ENCODE data around the gene SAMD3.

DNA sequence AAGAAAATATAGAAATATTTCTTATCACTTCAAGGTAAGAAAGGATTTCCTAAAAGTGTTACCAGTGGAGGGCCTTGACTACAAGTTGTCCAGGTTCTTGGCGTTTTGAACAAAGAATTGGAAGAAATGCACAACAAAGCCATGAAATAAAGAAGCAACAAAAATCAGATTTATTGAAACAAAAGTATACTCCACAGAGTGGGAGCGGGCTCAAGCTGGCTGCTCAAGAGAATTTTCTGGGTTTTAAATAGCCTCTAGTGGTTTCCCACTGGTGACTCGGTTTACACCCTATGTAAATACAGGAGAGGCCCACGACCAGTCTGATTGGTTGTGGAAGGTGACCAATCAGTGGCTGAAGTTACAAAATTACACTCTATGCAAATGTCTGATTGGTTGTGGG lies 64.2 kb downstream of the SAMD3 start:
- TF ChIP-seq, protein P1, sequence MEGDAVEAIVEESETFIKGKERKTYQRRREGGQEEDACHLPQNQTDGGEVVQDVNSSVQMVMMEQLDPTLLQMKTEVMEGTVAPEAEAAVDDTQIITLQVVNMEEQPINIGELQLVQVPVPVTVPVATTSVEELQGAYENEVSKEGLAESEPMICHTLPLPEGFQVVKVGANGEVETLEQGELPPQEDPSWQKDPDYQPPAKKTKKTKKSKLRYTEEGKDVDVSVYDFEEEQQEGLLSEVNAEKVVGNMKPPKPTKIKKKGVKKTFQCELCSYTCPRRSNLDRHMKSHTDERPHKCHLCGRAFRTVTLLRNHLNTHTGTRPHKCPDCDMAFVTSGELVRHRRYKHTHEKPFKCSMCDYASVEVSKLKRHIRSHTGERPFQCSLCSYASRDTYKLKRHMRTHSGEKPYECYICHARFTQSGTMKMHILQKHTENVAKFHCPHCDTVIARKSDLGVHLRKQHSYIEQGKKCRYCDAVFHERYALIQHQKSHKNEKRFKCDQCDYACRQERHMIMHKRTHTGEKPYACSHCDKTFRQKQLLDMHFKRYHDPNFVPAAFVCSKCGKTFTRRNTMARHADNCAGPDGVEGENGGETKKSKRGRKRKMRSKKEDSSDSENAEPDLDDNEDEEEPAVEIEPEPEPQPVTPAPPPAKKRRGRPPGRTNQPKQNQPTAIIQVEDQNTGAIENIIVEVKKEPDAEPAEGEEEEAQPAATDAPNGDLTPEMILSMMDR (IDR thresholded peaks at IDR 0.05; ENCODE audit: low read depth, low read length, poor library complexity, severe bottlenecking): no peak
- no peak for TF ChIP-seq EZH2phosphoT487 (IDR thresholded peaks at IDR 0.05; ENCODE audit: borderline replicate concordance, low read length)
